Stimulated activated naive B cell treated with anti-CD40 and anti-IgM and Interleukin-4, amounts not matched to agents 10 μg/mL and 1 μg/mL and 100 μg/mL, for 72 hours (primary cell): Measurements from ENCODE around the gene HECTD1.
"Not testable (repeated sequence)": the region's sequence is repeated elsewhere in the genome, so short reads cannot be mapped to it uniquely, and the experiment has no call there.

ENCODE experiments used
- ATAC-seq, 2 donors: fragments of 150-1000 bp; cut with Tn5 transposase; replicated peaks; 2 replicates each; pipeline ENCODE4 v1.10.0; 2021; ENCODE audit warnings: moderate library complexity in 1 of 2
- DNase-seq: peaks from one replicate; pipeline ENCODE4 v3.0.0; 2021
- H3K27ac Mint-ChIP-seq: one replicate; pipeline ENCODE4 v1.8.0; 2022; ENCODE audit warnings: mild to moderate bottlenecking, mixed read lengths
- H3K27me3 Mint-ChIP-seq, 2 donors: one replicate each; pipeline ENCODE4 v1.8.0; 2022; ENCODE audit warnings: mixed read lengths in 2 of 2
- H3K36me3 Mint-ChIP-seq, 2 donors: one replicate each; pipeline ENCODE4 v1.8.0; 2022; ENCODE audit warnings: mixed read lengths in 2 of 2, mild to moderate bottlenecking in 1 of 2
- H3K4me1 Mint-ChIP-seq, 2 donors: one replicate each; pipeline ENCODE4 v1.8.0; 2022; ENCODE audit warnings: mixed read lengths in 2 of 2, mild to moderate bottlenecking in 1 of 2
- H3K4me3 Mint-ChIP-seq, 2 donors: one replicate each; pipeline ENCODE4 v1.8.0; 2022; ENCODE audit warnings: mild to moderate bottlenecking in 2 of 2, mixed read lengths in 2 of 2, moderate library complexity in 1 of 2
- H3K9me3 Mint-ChIP-seq, 2 donors: one replicate each; pipeline ENCODE4 v1.8.0; 2022; ENCODE audit warnings: mixed read lengths in 2 of 2, mild to moderate bottlenecking in 1 of 2

Gene HECTD1

DNA sequence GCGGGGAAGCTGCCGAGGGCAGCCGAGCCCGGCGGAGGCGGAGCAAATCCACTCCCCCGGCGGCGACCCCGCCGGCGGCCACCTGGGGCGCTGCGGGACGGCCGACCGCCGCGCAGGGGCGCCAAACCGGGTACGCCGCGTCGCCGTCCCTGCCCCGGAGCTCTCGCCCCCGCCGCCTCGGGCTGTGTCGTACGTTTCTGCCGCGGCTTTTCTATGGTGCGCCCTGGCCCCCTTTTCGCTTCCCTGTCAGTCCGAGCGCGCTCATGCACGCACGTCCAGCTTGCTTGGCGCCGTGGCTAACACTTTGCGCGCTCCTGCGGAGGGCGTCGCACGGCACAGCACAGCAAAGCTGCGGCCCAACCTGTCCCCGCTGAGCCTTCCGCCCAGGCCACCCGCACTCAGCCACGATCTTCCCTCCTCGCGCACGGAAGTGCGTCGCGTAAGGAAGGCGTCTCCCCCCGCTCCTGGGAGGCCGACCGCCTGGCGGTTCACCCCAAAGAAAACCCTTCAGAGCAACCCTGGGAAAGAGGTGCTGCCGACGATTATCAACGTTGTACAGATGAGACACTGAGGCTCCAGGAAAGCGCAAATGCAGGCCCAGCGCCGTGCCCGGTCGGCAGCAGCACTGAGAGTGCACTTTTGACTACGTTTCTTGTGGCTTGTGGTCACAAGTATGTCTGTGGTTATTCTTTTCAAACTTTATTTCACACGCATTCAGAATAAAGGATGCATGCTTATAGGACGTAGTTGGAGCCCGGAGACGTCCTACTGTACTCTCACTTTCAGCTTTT is at the start of gene HECTD1:
TSS of gene HECTD1 (minus strand) at position 39 of the 791 bp plus-strand sequence. CDS start 1,857 bp downstream, outside the sequence.
- H3K9me3 Mint-ChIP-seq, result no peaks in the 10 kb centered on the region
- peak within 1 kb of the TSS; percentile 95 to 98 for H3K4me3 Mint-ChIP-seq
- peak; percentile 76 to 81 for ATAC-seq
- DNase-seq, result peak; percentile 89
- no peaks in the 10 kb centered on the region for H3K27me3 Mint-ChIP-seq
- H3K36me3 Mint-ChIP-seq, result peaks cover 6 to 21% of the 10 kb centered on the region in 2 donors
- peaks cover 18 to 25% of the 10 kb centered on the region in 2 donors for H3K4me1 Mint-ChIP-seq
- H3K27ac Mint-ChIP-seq, result peak within 1 kb of the TSS; percentile 100

DNA sequence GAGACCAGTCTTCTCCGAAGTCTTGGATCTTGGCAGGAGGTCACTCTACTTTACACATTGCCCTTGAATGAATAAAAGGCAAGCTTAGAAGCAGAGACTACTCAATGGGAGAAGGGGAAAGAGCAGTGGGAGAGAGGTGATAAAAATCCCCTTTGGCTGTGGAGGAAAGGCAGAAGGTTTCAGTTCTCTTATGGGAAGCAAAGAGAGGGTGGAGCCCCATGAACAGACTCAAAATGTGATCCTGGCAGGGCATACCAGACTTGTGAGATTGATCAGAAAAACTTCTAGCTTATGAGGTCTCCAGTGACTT is 49.6 kb upstream of the HECTD1 start:
- H3K4me1 Mint-ChIP-seq, result peaks cover 4 to 13% of the 10 kb centered on the region in 2 donors
- no peaks in the 10 kb centered on the region for H3K9me3 Mint-ChIP-seq
- peaks cover 0 to 4% of the 10 kb centered on the region in 2 donors for H3K27me3 Mint-ChIP-seq
- no peak overlapping the region for H3K4me3 Mint-ChIP-seq
- H3K27ac Mint-ChIP-seq, result no peak overlapping the region
- DNase-seq, result no peak
- ATAC-seq, result peak; percentile 42
- H3K36me3 Mint-ChIP-seq, result no peaks in the 10 kb centered on the region

DNA sequence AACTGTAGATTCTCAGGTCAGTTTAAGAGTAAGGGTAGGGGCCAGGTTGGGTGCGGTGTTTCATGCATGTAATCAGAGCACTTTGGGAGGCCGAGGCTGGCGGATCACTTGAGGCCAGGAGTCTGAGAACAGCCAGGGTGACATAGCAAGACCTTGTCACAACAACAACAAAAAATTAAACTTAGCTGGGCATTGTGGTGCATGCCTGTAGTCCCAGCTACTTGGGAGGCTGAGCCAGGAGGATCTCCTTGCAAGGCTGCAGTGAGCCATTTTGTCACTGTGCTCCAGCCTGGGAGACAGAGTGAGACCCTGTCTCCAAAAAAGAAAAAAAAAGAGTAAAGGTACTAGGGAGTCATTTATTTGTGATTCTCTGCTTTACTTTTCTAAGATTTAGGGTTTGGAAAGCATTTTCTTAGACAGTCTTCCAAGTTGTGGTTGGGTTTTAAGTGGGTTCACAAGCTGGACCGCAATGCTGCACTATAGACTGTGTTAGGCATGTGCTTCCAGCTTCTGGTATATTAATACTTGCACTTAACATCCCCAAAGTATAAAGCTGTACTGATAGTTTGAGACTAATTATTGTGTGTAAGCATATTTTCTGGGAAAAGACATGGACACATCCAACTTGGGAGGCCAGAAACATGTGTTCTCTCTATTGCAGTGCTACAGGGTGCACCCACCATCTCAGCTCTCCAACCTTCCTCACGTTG is 49.1 kb upstream of the HECTD1 start:
- no peaks in the 10 kb centered on the region for H3K36me3 Mint-ChIP-seq
- H3K4me1 Mint-ChIP-seq, result peaks cover 4 to 11% of the 10 kb centered on the region in 2 donors
- H3K27ac Mint-ChIP-seq, result no peak overlapping the region
- H3K4me3 Mint-ChIP-seq, result no peak overlapping the region
- peaks cover 0 to 4% of the 10 kb centered on the region in 2 donors for H3K27me3 Mint-ChIP-seq
- H3K9me3 Mint-ChIP-seq, result no peaks in the 10 kb centered on the region
- no peak for ATAC-seq
- DNase-seq, result no peak

DNA sequence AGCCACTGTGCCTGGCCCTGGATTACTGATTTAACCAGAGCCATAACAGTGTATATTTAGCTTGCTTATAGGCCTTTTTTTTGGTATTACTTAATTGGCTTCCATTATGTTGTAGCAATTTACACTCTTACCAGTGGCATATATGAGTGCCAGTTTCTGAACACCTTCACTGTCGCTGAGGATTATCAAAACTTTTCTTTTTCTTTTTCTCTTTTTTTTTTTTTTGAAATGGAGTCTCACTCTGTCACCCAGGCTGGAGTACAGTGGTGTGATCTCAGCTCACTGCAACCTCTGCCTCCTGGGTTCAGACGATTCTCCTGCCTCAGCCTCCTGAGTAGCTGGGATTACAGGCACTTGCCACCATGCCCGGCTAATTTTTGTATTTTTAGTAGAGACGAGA is 48.3 kb upstream of the HECTD1 start:
- not testable (repeated sequence) for ATAC-seq, H3K27ac Mint-ChIP-seq, H3K4me1 Mint-ChIP-seq, H3K9me3 Mint-ChIP-seq, H3K27me3 Mint-ChIP-seq, H3K4me3 Mint-ChIP-seq, H3K36me3 Mint-ChIP-seq, DNase-seq

DNA sequence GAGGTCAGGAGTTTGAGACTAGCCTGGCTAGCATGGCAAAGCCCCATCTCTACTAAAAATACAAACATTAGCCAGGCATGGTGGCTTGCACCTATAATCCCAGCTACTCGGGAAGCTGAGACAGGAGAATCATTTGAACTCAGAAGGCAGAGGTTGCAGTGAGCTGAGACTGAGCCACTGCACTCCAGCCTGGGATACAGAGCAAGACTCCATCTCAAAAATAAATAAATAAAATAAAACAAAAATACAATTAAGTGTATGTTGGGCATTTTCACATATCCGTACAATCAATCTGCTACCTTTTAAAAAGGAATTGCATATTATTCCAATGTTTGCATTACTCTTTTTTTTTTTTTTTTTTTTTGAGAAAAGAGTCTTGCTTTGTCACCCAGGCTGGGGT is 47.7 kb upstream of the HECTD1 start:
- Mint-ChIP-seq H3K27me3 (peaks cover 0 to 1% of the 10 kb centered on the region in 2 donors), H3K27ac (no peak overlapping the region), H3K9me3 (no peaks in the 10 kb centered on the region), H3K4me1 (peaks cover 4 to 6% of the 10 kb centered on the region in 2 donors), H3K36me3 (no peaks in the 10 kb centered on the region), H3K4me3 (no peak overlapping the region)
- DNase-seq (no peak), ATAC-seq (no peak)

DNA sequence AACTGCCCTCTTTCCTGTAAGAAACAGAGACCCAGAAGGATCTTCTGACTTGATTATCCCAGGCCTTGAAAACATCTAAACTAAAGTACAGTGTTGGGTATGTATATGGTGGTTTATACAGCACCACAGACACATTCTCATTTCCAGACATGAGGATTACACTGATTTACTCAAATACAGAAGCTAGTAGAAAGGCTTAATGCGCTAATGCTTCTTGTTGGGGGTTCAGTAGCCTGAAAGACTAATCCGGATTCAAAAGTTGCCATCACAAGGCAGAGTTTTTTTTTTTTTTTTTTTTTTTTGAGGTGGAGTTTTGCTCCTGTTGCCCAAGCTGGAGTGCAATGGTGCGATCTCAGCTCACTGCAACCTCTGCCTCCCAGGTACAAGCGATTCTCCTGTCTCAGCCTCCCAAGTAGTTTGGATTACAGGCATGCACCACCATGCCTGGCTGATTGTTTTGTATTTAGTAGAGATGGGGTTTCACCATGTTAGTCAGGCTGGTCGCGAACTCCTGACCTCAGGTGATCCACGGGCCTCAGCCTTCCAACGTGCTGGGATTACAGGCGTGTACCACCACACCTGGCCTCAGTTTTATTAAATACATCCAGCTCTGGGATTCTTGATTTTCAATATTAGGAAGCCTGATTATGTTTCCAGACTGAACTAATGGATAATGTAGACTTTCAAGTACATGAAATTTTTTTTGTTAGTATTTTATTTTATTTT is 46.3 kb upstream of the HECTD1 start:
- DNase-seq, result no peak
- no peak for ATAC-seq
- no peaks in the 10 kb centered on the region for H3K36me3 Mint-ChIP-seq
- H3K27ac Mint-ChIP-seq, result no peak overlapping the region
- H3K4me1 Mint-ChIP-seq, result peaks cover 4 to 6% of the 10 kb centered on the region in 2 donors
- H3K9me3 Mint-ChIP-seq, result no peaks in the 10 kb centered on the region
- H3K4me3 Mint-ChIP-seq, result no peak overlapping the region
- peaks cover 5% of the 10 kb centered on the region in 2 donors for H3K27me3 Mint-ChIP-seq

DNA sequence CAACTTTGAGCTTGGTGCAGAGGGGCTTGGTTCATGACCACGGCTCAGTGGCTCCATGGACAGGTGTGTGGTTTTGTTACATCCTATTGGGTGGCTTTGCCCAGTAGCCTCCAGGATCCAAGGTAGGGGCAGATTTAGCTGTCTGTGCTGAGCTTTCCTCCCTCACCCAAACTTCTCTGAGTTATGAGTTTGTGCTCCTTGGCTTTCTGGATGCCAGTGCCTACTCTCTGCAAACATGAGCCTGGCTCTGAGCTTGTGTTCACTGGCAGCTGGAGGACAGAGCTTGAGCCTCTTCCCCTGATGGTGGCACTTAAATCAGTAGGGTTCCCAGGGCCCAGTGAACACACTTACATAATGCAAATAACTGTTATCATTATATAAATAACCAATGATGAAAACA is 45.3 kb upstream of the HECTD1 start:
- Mint-ChIP-seq H3K27ac (no peak overlapping the region), H3K4me3 (no peak overlapping the region), H3K9me3 (no peaks in the 10 kb centered on the region), H3K27me3 (peaks cover 5 to 8% of the 10 kb centered on the region in 2 donors), H3K4me1 (peaks cover 4 to 6% of the 10 kb centered on the region in 2 donors), H3K36me3 (no peaks in the 10 kb centered on the region)
- DNase-seq (no peak), ATAC-seq (no peak)

DNA sequence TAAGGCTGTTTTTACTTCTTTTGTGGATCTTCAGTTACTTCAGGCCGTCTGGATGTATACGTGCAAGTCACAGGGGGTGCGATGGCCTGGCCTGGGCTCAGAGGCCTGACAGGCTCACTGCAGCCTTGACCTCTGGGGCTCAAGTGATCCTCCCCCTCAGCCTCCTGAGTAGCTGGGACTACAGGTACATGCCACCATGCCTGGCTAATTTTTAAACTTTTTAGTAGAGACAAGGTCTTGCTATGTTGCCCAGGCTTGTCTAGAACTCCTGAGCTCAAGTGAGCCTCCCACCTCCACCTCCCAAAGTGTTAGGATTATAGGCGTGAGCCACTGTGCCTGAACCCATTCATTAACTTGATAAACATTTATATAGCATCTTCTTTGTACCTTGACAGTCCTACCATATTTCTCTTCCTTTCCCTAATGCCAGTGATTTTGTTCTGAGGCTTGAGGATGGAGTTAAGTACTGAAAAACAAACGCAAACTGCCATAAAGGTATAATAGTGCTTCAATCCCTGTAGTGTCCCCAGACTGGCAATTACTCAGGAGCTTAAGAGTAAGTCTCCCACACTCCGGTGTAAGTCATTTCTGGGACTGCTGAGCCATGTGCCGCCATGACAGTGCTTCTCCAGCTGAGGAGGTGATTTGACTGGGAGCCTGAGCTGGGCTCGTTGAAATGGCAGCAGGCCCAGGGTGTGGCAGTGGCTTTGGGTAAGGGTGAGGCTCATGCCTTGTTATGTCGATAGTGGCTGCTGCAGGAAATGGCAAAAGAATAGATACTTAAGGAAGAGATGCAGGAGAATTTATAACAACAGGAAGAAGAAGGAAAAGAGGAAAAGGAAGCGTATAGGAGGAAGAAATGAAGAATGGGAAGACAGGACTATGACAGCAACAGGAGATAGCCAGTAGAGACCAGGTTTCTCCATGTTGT is 43.7 kb upstream of the HECTD1 start:
- ATAC-seq, result no peak
- DNase-seq, result no peak
- H3K36me3 Mint-ChIP-seq, result no peaks in the 10 kb centered on the region
- no peaks in the 10 kb centered on the region for H3K4me1 Mint-ChIP-seq
- no peaks in the 10 kb centered on the region for H3K9me3 Mint-ChIP-seq
- no peak overlapping the region for H3K4me3 Mint-ChIP-seq
- H3K27ac Mint-ChIP-seq, result no peak overlapping the region
- H3K27me3 Mint-ChIP-seq, result peaks cover 5 to 9% of the 10 kb centered on the region in 2 donors

DNA sequence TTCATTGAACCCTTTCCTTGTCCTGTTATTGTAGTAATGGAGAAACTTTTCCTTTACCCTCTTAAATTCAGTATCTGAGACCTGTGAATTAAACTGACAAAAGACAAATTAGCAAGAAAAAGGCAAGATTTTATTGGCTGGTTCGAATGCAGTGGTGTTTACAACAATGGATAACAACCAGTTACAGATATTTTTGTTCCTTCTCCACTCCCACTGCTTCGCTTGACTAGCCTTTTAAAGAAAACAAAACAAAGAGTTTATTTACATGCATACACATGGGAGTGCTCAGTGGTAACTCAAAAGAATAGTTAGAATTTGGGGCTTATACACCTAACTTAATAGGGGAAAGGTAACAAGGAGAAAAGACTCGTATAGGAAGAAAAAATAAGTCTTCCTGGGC is 37.0 kb upstream of the HECTD1 start:
- Mint-ChIP-seq H3K9me3 (no peaks in the 10 kb centered on the region), H3K4me3 (no peak overlapping the region), H3K4me1 (peaks cover 5 to 13% of the 10 kb centered on the region in 2 donors), H3K27ac (no peak overlapping the region), H3K36me3 (no peaks in the 10 kb centered on the region), H3K27me3 (peaks cover 3 to 7% of the 10 kb centered on the region in 2 donors)
- DNase-seq (no peak), ATAC-seq (no peak)

DNA sequence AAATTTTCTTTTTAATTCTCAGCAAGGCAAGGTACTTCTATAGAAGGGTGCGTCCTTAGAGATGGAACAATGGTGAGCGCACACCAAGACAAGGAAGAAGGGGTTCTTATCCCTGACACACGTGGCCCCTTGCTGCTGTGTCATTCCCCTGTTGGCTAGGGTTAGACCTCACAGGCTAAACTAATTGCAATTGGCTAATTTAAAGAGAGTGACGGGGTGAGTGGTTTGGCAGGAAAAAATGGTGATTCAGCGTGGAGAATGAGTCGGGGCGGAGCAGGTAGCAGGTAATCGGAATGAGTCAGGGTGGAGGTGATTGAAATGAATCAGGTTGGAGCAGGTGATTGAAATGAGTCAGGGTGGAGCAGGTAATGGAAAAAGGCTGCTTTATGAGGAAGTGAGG is 36.3 kb upstream of the HECTD1 start:
- H3K27ac Mint-ChIP-seq, result no peak overlapping the region
- peak in 1 of 2 donors; percentile 38 for ATAC-seq
- peaks cover 0 to 5% of the 10 kb centered on the region in 2 donors for H3K27me3 Mint-ChIP-seq

DNA sequence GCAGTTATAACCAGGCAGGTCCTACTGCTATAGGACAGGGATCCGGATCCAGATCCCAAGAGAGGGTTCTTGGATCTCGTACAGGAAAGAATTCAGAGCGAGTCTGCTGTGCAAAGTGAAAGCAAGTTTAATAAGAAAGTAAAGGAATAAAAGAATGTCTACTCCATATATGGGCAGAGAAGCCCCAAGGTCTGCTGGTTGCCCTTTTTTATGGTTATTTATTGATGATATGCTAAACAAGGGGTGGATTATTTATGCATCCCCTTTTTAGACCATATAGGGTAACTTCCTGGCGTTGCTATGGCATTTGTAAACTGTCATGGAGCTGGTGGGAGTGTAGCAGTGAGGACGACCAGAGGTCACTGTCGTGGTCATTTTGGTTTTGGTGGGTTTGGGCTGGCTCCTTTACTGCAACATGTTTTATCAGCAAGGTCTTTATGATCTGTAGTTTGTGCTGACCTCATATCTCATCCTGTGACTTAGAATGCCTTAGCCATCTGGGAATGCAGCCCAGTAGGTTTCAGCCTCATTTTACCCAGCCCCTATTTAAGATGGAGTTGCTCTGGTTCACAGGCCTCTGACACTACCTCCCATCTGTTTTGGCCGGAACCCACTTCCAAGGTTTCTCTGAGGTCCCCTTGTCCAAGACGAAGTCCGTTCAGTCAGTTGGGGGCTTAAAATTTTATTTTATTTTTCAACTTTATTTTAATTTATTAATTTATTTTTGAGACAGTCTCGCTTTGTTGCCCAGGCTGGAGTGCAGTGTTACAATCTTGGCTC is 34.8 kb upstream of the HECTD1 start:
- not testable (repeated sequence) for H3K36me3 Mint-ChIP-seq, ATAC-seq, DNase-seq, H3K27ac Mint-ChIP-seq, H3K9me3 Mint-ChIP-seq, H3K4me3 Mint-ChIP-seq, H3K27me3 Mint-ChIP-seq
- H3K4me1 Mint-ChIP-seq, result peaks cover 10 to 21% of the 10 kb centered on the region in 2 donors

More for the DNA sequence above, 36.3 kb upstream of the HECTD1 start:
- H3K4me3 Mint-ChIP-seq, result no peak overlapping the region
- no peaks in the 10 kb centered on the region for H3K36me3 Mint-ChIP-seq
- DNase-seq, result no peak
- H3K9me3 Mint-ChIP-seq, result no peaks in the 10 kb centered on the region
- peaks cover 8 to 18% of the 10 kb centered on the region in 2 donors for H3K4me1 Mint-ChIP-seq

DNA sequence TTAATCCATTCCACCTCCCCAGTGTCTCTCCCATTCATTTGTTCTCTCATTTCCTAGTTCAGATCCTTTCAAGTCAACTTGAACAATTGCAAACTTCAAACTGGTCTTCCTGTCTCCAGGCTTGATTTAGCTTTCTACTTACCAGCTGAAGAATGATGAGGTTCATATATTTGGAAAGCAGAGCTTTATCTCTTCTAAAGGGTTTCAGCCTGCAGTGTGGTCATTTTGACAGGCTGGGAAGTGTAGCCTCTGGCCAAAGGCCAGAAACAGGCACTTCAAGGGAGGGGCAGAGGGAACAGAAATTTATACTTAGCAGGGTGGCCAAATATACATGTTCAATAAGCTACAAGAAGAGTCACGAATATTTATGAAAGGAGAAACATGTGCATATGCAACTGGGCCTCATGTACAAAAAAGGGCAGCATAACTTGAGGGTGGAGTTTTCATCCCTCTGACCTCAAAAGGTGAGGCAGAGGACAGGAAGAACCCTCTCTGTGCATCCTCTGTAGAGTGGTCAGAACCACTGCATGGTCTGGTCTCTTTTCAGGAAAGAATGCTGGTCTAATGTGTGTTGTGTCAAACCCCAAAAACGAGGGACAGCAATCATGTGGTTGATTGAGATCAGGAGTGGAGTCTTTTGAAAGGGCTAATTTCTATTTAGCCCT is 34.0 kb upstream of the HECTD1 start:
- Mint-ChIP-seq H3K27me3 (no peaks in the 10 kb centered on the region), H3K4me1 (peaks cover 12 to 23% of the 10 kb centered on the region in 2 donors), H3K4me3 (no peak overlapping the region), H3K36me3 (no peaks in the 10 kb centered on the region), H3K27ac (no peak overlapping the region), H3K9me3 (no peaks in the 10 kb centered on the region)
- ATAC-seq (no peak), DNase-seq (no peak)

DNA sequence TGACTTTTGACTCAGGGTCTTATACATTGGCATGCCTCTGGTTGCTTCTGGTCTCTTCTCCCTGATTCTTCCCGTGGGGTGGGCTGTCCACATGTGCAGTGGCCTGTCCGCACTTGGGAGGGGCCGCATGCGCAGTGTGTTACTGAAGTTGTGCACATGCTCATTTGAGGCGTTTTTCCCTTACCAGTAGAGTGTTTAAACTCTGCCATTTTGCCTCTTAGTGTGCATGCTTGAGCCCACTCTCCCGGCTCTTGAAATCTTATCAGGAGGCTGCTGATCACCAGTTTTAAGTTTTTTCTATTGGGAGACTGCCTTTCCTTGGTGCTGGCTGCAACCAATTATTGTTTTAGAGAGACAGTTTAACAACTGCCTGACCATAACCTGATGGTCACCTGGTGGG is 32.1 kb upstream of the HECTD1 start:
- no peak for DNase-seq
- Mint-ChIP-seq H3K36me3 (no peaks in the 10 kb centered on the region), H3K27ac (no peak overlapping the region), H3K4me3 (no peak overlapping the region), H3K27me3 (no peaks in the 10 kb centered on the region), H3K4me1 (peaks cover 12 to 23% of the 10 kb centered on the region in 2 donors), H3K9me3 (no peaks in the 10 kb centered on the region)
- ATAC-seq, result no peak
